Endothelial cell (in vitro differentiated cells): ENCODE data around the gene CTTNBP2. TPM values are rescaled to one million over a fixed set of nuclear protein-coding genes. Genes with fewer than 3 reads are reported as not detected.

Experiments
- DNase-seq: peaks from one replicate; pipeline ENCODE4 v3.0.0; 2021; ENCODE audit warnings: low spot score
- H3K27ac Mint-ChIP-seq: one replicate; pipeline ENCODE4 v1.8.0; 2021; ENCODE audit warnings: mixed read lengths, inconsistent platforms; ENCODE audit not compliant: unreplicated experiment
- H3K27me3 Mint-ChIP-seq: one replicate; pipeline ENCODE4 v1.8.0; 2021; ENCODE audit warnings: mild to moderate bottlenecking, moderate library complexity, mixed read lengths, inconsistent platforms; ENCODE audit not compliant: unreplicated experiment
- H3K36me3 Mint-ChIP-seq: one replicate; pipeline ENCODE4 v1.8.0; 2021; ENCODE audit warnings: mild to moderate bottlenecking, low read depth, mixed read lengths, inconsistent platforms; ENCODE audit not compliant: unreplicated experiment
- H3K4me1 Mint-ChIP-seq: one replicate; pipeline ENCODE4 v1.8.0; 2021; ENCODE audit warnings: mild to moderate bottlenecking, mixed read lengths, inconsistent platforms; ENCODE audit not compliant: unreplicated experiment
- H3K4me3 Mint-ChIP-seq: one replicate; pipeline ENCODE4 v1.8.0; 2021; ENCODE audit warnings: mild to moderate bottlenecking, mixed read lengths, inconsistent platforms; ENCODE audit not compliant: unreplicated experiment
- H3K9me3 Mint-ChIP-seq: one replicate; pipeline ENCODE4 v1.8.0; 2021; ENCODE audit warnings: mixed read lengths, inconsistent platforms; ENCODE audit not compliant: unreplicated experiment
- CTCF ChIP-seq: fragments of 200-600 bp; sonication (generic); IDR thresholded peaks from one replicate; pipeline ENCODE4 v1.5.0; 2021; ENCODE audit warnings: antibody characterized with exemption; ENCODE audit not compliant: unreplicated experiment
- total RNA-seq: library from RNA; stranded (reverse); fragmentation: NEBNext Ultra II Directional; extraction: Animal tissue kit (Norgen Biotek cat#: 25700); gene quantifications from one replicate; pipeline ENCODE4 v1.2.1, GENCODE V29; 2021; ENCODE audit not compliant: unreplicated experiment

The CTTNBP2 gene
- total RNA-seq, 1 donor from 2014 or later = 24.4 TPM

GRCh38 chr7:117707080-117707479 is 166.2 kb downstream of the CTTNBP2 start:
- H3K4me1 Mint-ChIP-seq = no peaks in the 10 kb centered on the region
- no peak for DNase-seq
- no peaks in the 10 kb centered on the region for H3K9me3 Mint-ChIP-seq
- no peak for TF ChIP-seq CTCF
- no peaks in the 10 kb centered on the region for H3K27me3 Mint-ChIP-seq
- no peak overlapping the region for H3K4me3 Mint-ChIP-seq
- no peaks in the 10 kb centered on the region for H3K36me3 Mint-ChIP-seq
- H3K27ac Mint-ChIP-seq = no peak overlapping the region

GRCh38 chr7:117706210-117706609 is 167.0 kb downstream of the CTTNBP2 start:
- Mint-ChIP-seq H3K4me3 (no peak overlapping the region), H3K27me3 (no peaks in the 10 kb centered on the region), H3K36me3 (no peaks in the 10 kb centered on the region), H3K27ac (no peak overlapping the region), H3K4me1 (no peaks in the 10 kb centered on the region), H3K9me3 (no peaks in the 10 kb centered on the region)
- DNase-seq = no peak
- no peak for TF ChIP-seq CTCF

GRCh38 chr7:117705630-117706029 is 167.6 kb downstream of the CTTNBP2 start:
- Mint-ChIP-seq H3K9me3 (no peaks in the 10 kb centered on the region), H3K4me1 (no peaks in the 10 kb centered on the region), H3K36me3 (no peaks in the 10 kb centered on the region), H3K4me3 (no peak overlapping the region), H3K27me3 (no peaks in the 10 kb centered on the region), H3K27ac (no peak overlapping the region)
- TF ChIP-seq CTCF = no peak
- no peak for DNase-seq

- no peaks in the 10 kb centered on the region for H3K4me1 Mint-ChIP-seq
- no peak for TF ChIP-seq CTCF
- no peaks in the 10 kb centered on the region for H3K9me3 Mint-ChIP-seq
- H3K4me3 Mint-ChIP-seq = no peak overlapping the region
- DNase-seq = no peak
- no peaks in the 10 kb centered on the region for H3K27me3 Mint-ChIP-seq
- no peaks in the 10 kb centered on the region for H3K36me3 Mint-ChIP-seq
- H3K27ac Mint-ChIP-seq = no peak overlapping the region
These were observed 169.2 kb downstream of the CTTNBP2 start for GRCh38 chr7:117704063-117704462.

- no peak overlapping the region for H3K27ac Mint-ChIP-seq
- H3K9me3 Mint-ChIP-seq = no peaks in the 10 kb centered on the region
- H3K4me3 Mint-ChIP-seq = no peak overlapping the region
- no peak for DNase-seq
- H3K4me1 Mint-ChIP-seq = no peaks in the 10 kb centered on the region
- H3K27me3 Mint-ChIP-seq = peaks cover 3% of the 10 kb centered on the region
- TF ChIP-seq CTCF = no peak
- H3K36me3 Mint-ChIP-seq = no peaks in the 10 kb centered on the region
These were observed 175.2 kb downstream of the CTTNBP2 start for GRCh38 chr7:117698018-117698417.
